NAMALWA (cell line): ENCODE data around the gene ELFN1.

Experiments used
- DNase-seq: peaks from one replicate; pipeline ENCODE4 v3.0.0-alpha.2; 2015; ENCODE audit warnings: low spot score

ELFN1 gene

GRCh38 chr7:1742555-1743303 is 72.7 kb downstream of the ELFN1 start:
- peak; percentile 44 for DNase-seq

DNA sequence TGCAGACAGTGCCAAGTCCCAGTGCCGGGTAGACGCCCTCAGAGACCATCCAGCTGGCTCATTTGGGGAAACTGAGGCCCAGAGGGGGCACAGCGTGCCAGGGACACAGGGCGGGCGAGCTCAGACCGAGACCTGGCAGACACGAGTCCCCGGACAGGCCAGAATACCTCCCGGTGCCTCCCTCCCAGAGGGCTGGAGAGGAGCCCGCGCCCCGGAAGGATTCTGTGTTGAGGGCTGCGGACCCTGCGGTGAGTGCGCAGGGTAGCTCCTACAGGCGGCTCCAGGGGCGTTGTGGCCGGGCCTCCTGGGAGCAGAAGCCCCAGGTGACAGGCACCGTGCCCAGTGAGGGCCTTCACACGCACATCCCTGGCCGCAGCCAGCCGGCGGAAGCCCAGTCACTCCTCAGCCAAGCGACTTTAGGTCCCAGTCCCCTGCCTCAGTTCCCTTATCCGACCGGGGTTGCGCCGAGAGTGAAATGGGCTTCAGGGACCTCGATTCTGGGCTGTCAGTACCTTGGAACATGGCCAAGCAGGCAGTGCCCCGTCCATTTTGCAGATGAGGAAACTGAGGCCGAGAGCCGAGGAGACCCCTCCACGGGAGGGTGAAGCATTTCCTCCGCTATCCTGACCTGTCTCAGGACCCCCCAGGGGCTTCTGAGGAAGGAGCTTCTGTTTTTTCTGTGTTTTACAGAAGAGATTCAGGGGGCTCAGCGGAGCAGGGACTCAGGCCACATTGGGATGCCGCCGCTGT is 73.6 kb downstream of the ELFN1 start:
- DNase-seq: no peak

GRCh38 chr7:1744296-1745017 is 74.4 kb downstream of the ELFN1 start:
- no peak for DNase-seq

GRCh38 chr7:1745018-1745532 is 75.0 kb downstream of the ELFN1 start:
- DNase-seq: no peak

GRCh38 chr7:1745576-1746490 is 75.8 kb downstream of the ELFN1 start:
- no peak for DNase-seq

- no peak for DNase-seq
These were observed 76.5 kb downstream of the ELFN1 start for GRCh38 chr7:1746491-1746975.

GRCh38 chr7:1747004-1747801 is 77.1 kb downstream of the ELFN1 start:
- no peak for DNase-seq

DNA sequence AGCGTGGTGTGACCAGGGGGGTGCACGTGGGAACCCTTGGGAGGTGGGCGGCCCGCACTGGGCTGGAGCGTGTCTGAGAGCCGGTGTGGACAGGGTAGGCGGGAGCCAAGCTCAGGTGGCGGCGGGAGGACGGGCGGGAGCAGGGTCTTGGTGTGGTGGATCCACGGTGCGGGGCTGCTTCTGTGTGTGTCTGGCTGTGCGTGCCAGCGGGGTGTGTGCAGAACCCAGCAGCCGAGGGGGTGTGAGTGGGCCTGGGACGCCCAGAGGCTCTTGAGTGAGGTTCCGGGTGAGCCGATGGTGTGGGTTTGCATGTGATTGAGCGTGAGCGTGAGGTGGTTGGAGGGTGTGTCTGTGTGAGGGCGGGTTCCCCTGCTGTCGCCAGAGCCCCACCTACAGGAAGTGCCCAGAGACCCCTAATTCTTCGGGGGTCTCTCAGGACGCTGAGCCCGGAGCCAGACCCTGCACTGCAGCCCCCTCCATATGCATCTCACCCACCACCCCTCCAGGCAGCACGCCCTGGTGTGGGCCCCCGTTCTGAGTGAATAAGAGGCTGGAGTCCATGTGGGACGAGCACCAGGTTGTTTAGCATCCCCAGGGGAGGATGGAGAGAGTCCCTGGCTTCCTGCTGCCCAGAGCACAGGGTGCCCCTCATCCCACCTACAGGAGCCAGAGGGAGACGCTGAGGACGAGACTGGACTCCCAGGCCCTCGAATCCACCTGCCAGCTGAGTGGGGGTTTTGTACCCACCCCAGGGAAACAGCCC is 78.2 kb downstream of the ELFN1 start:
- DNase-seq: no peak

DNA sequence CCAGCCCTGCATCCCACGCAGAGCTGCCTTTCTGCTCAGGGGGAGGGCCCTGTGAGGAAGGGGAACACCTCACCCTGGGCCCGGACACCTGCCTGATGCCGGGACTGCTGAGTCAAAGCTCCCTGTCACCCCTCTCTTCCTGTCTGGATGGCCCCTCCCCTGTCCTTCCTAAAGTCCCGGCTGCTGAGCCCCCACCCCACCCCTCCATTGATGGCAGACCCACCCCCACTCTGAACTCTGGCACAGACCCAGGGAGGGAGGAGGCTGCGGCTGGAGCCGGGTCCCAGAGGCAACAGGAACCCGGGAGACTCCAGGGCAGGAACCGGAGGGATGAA is 78.7 kb downstream of the ELFN1 start:
- DNase-seq: no peak

GRCh38 chr7:1749351-1749863 is 79.3 kb downstream of the ELFN1 start:
- DNase-seq: no peak

GRCh38 chr7:1749864-1750466 is 79.9 kb downstream of the ELFN1 start:
- DNase-seq: no peak

DNA sequence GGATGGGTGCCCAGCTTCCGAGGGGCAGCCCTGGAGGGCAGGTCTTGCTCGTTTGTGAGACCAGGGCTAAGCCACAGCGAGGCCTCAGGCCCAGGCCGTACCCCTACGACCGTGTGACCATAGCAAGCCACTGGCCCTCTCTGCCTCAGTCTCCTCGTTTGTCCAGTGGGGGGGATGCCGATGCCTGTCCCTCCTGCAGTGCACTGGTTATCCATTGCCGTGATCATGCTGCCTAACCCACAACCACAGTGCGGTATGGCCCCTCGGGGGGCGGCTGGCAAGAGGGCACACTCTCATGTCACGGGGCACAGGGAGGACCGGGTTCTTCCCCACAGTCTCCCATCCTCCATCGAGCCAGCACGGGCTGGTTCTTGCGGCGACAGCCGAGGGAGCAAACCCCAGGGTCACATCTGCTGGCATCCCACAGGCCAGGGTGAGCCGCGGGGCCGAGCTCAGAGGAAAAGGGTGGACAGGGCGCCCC is 80.5 kb downstream of the ELFN1 start:
- no peak for DNase-seq

- DNase-seq: no peak
These were observed 82.0 kb downstream of the ELFN1 start for GRCh38 chr7:1752111-1752510.

DNA sequence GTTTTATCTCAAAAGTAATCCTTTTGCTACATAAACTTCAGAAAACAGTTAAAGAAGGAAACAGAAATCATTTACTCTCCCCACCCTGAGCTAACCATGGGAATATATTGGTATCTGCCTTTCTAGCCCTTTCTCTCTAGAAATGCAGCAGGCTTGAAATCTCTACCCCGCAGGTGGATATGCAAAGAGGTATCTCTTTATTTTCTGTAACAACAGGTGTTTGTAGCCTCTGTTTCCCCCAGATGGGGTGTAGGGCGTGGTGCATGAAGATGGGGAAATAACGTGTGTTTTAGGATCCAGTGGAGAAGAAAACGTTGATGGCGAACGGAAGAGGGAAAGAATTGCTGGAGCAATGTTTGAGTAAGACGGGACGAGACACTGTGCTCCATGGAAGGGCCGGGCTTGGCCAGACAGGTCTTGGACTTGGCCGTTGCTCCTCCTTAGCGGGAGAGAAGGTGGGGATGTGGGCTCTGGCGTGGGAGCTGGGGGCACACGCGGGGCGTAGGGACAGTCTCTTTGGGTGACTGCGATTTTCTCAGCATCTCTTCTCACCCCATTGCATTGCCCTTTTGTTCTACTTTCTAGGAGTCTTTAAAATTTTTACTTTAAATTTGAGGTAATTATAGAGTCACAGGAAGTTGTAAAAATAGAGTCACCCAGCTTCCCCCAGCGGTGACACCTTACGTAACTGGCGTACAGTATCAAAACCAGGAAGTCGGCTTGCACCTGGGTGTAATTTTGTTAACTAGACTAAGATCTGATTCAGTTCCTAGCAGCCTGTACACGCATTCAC is 82.9 kb downstream of the ELFN1 start:
- DNase-seq: peak; percentile 93

DNA sequence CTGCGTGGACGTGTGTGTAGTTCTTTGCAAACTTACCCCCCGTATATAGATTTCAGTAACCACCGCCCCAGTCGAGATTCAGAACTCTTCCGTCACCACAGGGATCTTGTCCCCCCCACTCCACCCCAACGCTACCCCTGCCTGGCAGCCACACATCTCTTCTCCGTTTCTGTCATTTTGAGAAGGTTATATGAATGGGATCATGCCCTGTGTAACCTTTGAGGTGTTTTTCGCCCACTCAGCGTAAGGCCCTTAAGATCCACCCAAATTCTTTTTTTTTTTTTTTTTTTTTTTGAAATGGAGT is 83.4 kb downstream of the ELFN1 start:
- DNase-seq: no peak

GRCh38 chr7:1754345-1754908 is 84.3 kb downstream of the ELFN1 start:
- DNase-seq: peak; percentile 57

GRCh38 chr7:1755783-1756625 is 85.9 kb downstream of the ELFN1 start:
- DNase-seq: peak; percentile 80
